Measurements from ENCODE around the gene PTPRR. TPM values are rescaled to one million over a fixed set of nuclear protein-coding genes. Genes with fewer than 3 reads are reported as not detected.
"Not testable (repeated sequence)": the region's sequence is repeated elsewhere in the genome, so short reads cannot be mapped to it uniquely, and the experiment has no call there.

PTPRR gene
- total RNA-seq, 1 donor from 2014 or later: 1.1 TPM

GRCh38 chr12:70842136-70842535 lies 78.4 kb downstream of the PTPRR start:
- DNase-seq (ENCODE audit: extremely low read depth, low read depth, low spot score): no peak

- no peak for DNase-seq (ENCODE audit: extremely low read depth, low read depth, low spot score)
Measured at GRCh38 chr12:70840656-70841350, 79.7 kb downstream of the PTPRR start.

- DNase-seq (ENCODE audit: extremely low read depth, low read depth, low spot score): no peak
Measured at GRCh38 chr12:70839544-70839943, 81.0 kb downstream of the PTPRR start.

- DNase-seq (ENCODE audit: extremely low read depth, low read depth, low spot score): no peak
Measured at GRCh38 chr12:70838127-70838526, 82.4 kb downstream of the PTPRR start.

- DNase-seq (ENCODE audit: extremely low read depth, low read depth, low spot score): no peak
Measured at GRCh38 chr12:70837026-70837425, 83.5 kb downstream of the PTPRR start.

GRCh38 chr12:70835948-70836347 lies 84.6 kb downstream of the PTPRR start:
- no peak for DNase-seq (ENCODE audit: extremely low read depth, low read depth, low spot score)

GRCh38 chr12:70831543-70831942 lies 89.0 kb downstream of the PTPRR start:
- no peak for DNase-seq (ENCODE audit: extremely low read depth, low read depth, low spot score)

- no peak for DNase-seq (ENCODE audit: extremely low read depth, low read depth, low spot score)
Measured at GRCh38 chr12:70830221-70831061, 90.1 kb downstream of the PTPRR start.

- no peak for DNase-seq (ENCODE audit: extremely low read depth, low read depth, low spot score)
Measured at GRCh38 chr12:70829070-70829469, 91.5 kb downstream of the PTPRR start.

- no peak for DNase-seq (ENCODE audit: extremely low read depth, low read depth, low spot score)
Measured at GRCh38 chr12:70828351-70828750, 92.2 kb downstream of the PTPRR start.

GRCh38 chr12:70826156-70826555 lies 94.4 kb downstream of the PTPRR start:
- DNase-seq (ENCODE audit: extremely low read depth, low read depth, low spot score): no peak

GRCh38 chr12:70824511-70824910 lies 96.0 kb downstream of the PTPRR start:
- DNase-seq (ENCODE audit: extremely low read depth, low read depth, low spot score): no peak

GRCh38 chr12:70823182-70823976 lies 97.2 kb downstream of the PTPRR start:
- no peak for DNase-seq (ENCODE audit: extremely low read depth, low read depth, low spot score)

GRCh38 chr12:70822412-70822811 lies 98.1 kb downstream of the PTPRR start:
- no peak for DNase-seq (ENCODE audit: extremely low read depth, low read depth, low spot score)

GRCh38 chr12:70815971-70816391 lies 104.6 kb downstream of the PTPRR start:
- DNase-seq (ENCODE audit: extremely low read depth, low read depth, low spot score): no peak

GRCh38 chr12:70815056-70815455 lies 105.5 kb downstream of the PTPRR start:
- DNase-seq (ENCODE audit: extremely low read depth, low read depth, low spot score): no peak

- no peak for DNase-seq (ENCODE audit: extremely low read depth, low read depth, low spot score)
Measured at GRCh38 chr12:70813559-70813958, 107.0 kb downstream of the PTPRR start.

GRCh38 chr12:70812136-70812535 lies 108.4 kb downstream of the PTPRR start:
- DNase-seq (ENCODE audit: extremely low read depth, low read depth, low spot score): no peak

- no peak for DNase-seq (ENCODE audit: extremely low read depth, low read depth, low spot score)
Measured at GRCh38 chr12:70809887-70810286, 110.7 kb downstream of the PTPRR start.

- DNase-seq (ENCODE audit: extremely low read depth, low read depth, low spot score): not testable (repeated sequence)
Measured at GRCh38 chr12:70807993-70808392, 112.5 kb downstream of the PTPRR start.

- no peak for DNase-seq (ENCODE audit: extremely low read depth, low read depth, low spot score)
Measured at GRCh38 chr12:70806827-70807226, 113.7 kb downstream of the PTPRR start.
